Panc1 (cell line): ENCODE measurements around the gene ANKRD22.

ENCODE experiments used
- CTCF ChIP-seq: fragments of 450-650 bp; IDR thresholded peaks from 2 replicates; pipeline ENCODE4 v1.5.1; 2017; ENCODE audit warnings: mild to moderate bottlenecking
- REST ChIP-seq, 2 experiments: IDR thresholded peaks; 2 replicates each; pipeline ENCODE4 v1.6.1; 2011 to 2012; ENCODE audit warnings: low read depth in 2 of 2, control low read depth in 1 of 2, low read length in 1 of 2, mild to moderate bottlenecking in 1 of 2, moderate library complexity in 1 of 2; ENCODE audit not compliant: insufficient read depth in 1 of 2

- TF ChIP-seq CTCF = no peak
- TF ChIP-seq REST (IDR thresholded peaks at IDR 0.05; ENCODE audit: insufficient read depth in 1 of 2, low read depth in 2 of 2, low read length in 1 of 2) = no peak
Observed at GRCh38 chr10:88781206-88781605, 70.4 kb downstream of the ANKRD22 start.
